ENCODE data around the gene GCNT4.
"Not testable (repeated sequence)": the region's sequence is repeated elsewhere in the genome, so short reads cannot be mapped to it uniquely, and the experiment has no call there.

Gene GCNT4

GRCh38 chr5:75052192-75053053, at the start of gene GCNT4:
Gene GCNT4 (minus strand): TSS chr5:75052558. CDS start chr5:75030037, 22,521 bp downstream.
- peak in 1 of 2 experiments; percentile 41 for DNase-seq (ENCODE audit: low read depth in 2 of 2)

GRCh38 chr5:75095956-75096355, 43.6 kb upstream of the GCNT4 start:
- DNase-seq (ENCODE audit: low read depth in 2 of 2), result not testable (repeated sequence)

GRCh38 chr5:75091597-75091996, 39.2 kb upstream of the GCNT4 start:
- no peak for DNase-seq (ENCODE audit: low read depth in 2 of 2)

- DNase-seq (ENCODE audit: low read depth in 2 of 2), result no peak
These were observed 37.3 kb upstream of the GCNT4 start for GRCh38 chr5:75089662-75090061.

- peak in 1 of 2 experiments; percentile 10 for DNase-seq (ENCODE audit: low read depth in 2 of 2)
These were observed 36.8 kb upstream of the GCNT4 start for GRCh38 chr5:75089137-75089536.

- no peak for DNase-seq (ENCODE audit: low read depth in 2 of 2)
These were observed 36.3 kb upstream of the GCNT4 start for GRCh38 chr5:75088648-75089047.

- no peak for DNase-seq (ENCODE audit: low read depth in 2 of 2)
These were observed 29.2 kb upstream of the GCNT4 start for GRCh38 chr5:75081510-75081909.

- not testable (repeated sequence) for DNase-seq (ENCODE audit: low read depth in 2 of 2)
These were observed 27.0 kb upstream of the GCNT4 start for GRCh38 chr5:75079346-75079745.

- DNase-seq (ENCODE audit: low read depth in 2 of 2), result no peak
These were observed 25.7 kb upstream of the GCNT4 start for GRCh38 chr5:75078027-75078426.

GRCh38 chr5:75072061-75072460, 19.7 kb upstream of the GCNT4 start:
- DNase-seq (ENCODE audit: low read depth in 2 of 2), result no peak

- no peak for DNase-seq (ENCODE audit: low read depth in 2 of 2)
These were observed 18.7 kb upstream of the GCNT4 start for GRCh38 chr5:75071100-75071499.

GRCh38 chr5:75067434-75067833, 15.1 kb upstream of the GCNT4 start:
- no peak for DNase-seq (ENCODE audit: low read depth in 2 of 2)

GRCh38 chr5:75062925-75063531, 10.7 kb upstream of the GCNT4 start:
- DNase-seq (ENCODE audit: low read depth in 2 of 2), result no peak

GRCh38 chr5:75059912-75060545, 7.7 kb upstream of the GCNT4 start:
- no peak for DNase-seq (ENCODE audit: low read depth in 2 of 2)

- no peak for DNase-seq (ENCODE audit: low read depth in 2 of 2)
These were observed 6.7 kb upstream of the GCNT4 start for GRCh38 chr5:75058986-75059535.

GRCh38 chr5:75057561-75057960, 5.2 kb upstream of the GCNT4 start:
- no peak for DNase-seq (ENCODE audit: low read depth in 2 of 2)

- DNase-seq (ENCODE audit: low read depth in 2 of 2), result no peak
These were observed 3.4 kb upstream of the GCNT4 start for GRCh38 chr5:75055727-75056144.

- no peak for DNase-seq (ENCODE audit: low read depth in 2 of 2)
These were observed 2.0 kb upstream of the GCNT4 start for GRCh38 chr5:75054134-75054930.

- peak; percentile 21 to 48 for DNase-seq (ENCODE audit: low read depth in 2 of 2)
These were observed 1.2 kb upstream of the GCNT4 start for GRCh38 chr5:75053304-75054133.

- no peak for DNase-seq (ENCODE audit: low read depth in 2 of 2)
These were observed 621 bp upstream of the GCNT4 start for GRCh38 chr5:75053054-75053303.

GRCh38 chr5:75051217-75051751, 1.1 kb downstream of the GCNT4 start:
- DNase-seq (ENCODE audit: low read depth in 2 of 2), result peak in 1 of 2 experiments; percentile 12
